Measurements from ENCODE around the gene CACUL1. TPM values are rescaled to one million over a fixed set of nuclear protein-coding genes. Genes with fewer than 3 reads are reported as not detected.

CACUL1 gene
- total RNA-seq, 1 donor from 2014 or later = 52.4 TPM

DNA sequence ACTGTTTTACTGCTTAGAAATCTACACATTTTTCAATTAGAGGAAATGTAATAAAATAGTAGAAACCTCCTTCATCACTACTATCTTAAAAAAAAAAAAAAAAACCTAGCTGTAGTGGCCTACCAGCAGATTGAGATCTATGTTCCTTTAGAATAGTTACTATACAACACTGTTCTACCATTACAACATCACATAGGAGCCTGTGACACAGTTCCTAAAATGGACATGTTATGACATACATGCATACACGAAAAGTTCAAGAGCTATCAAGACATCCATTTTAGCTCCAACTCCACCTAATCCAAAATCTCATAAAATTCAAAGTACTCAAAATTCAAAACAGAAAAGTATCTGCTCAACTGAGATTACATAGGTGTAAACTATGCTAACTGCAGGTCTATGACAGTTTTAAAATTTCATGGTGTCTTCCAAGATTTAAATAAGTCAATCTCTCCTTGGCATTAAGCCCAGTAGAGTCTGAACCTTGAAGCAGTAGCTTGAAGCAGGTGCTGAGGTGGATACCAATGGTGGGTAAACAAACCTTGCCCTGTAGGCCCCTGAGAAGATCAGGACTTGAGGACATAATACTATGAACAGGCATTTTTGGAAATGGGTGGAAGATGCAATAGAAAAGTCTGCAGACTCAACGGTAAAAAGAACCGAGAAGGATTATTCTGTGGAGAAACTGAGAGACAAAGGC is 17.0 kb downstream of the CACUL1 start:
- H3K36me3 ChIP-seq (ENCODE audit: insufficient read depth, low read length) = no peaks in the 10 kb centered on the region
- peaks cover 37% of the 10 kb centered on the region for H3K4me1 Mint-ChIP-seq (ENCODE audit: low read depth, unreplicated experiment)
- no peak for DNase-seq (ENCODE audit: low read depth)
- H3K4me3 ChIP-seq (ENCODE audit: insufficient read depth, low read depth, low read length) = no peak overlapping the region
- no peak overlapping the region for H3K4me3 Mint-ChIP-seq (ENCODE audit: unreplicated experiment)
- no peak overlapping the region for H2AFZ ChIP-seq (ENCODE audit: low read depth, low read length)
- peaks cover 90% of the 10 kb centered on the region for H4K20me1 ChIP-seq (ENCODE audit: insufficient read depth, low read length)
- no peaks in the 10 kb centered on the region for H3K27me3 ChIP-seq (ENCODE audit: insufficient read depth, low read length)
- peaks cover 98% of the 10 kb centered on the region for H3K79me2 ChIP-seq (ENCODE audit: insufficient read depth, low read length)
- no peak overlapping the region for H3K4me2 ChIP-seq (ENCODE audit: low read length)
- H3K9me3 ChIP-seq (ENCODE audit: insufficient read depth, low read depth, low read length) = no peaks in the 10 kb centered on the region
- no peak for FAIRE-seq
- no peaks in the 10 kb centered on the region for H3K36me3 Mint-ChIP-seq (ENCODE audit: low read depth, unreplicated experiment)
- H3K27ac ChIP-seq (ENCODE audit: low read depth, low read length) = no peak overlapping the region
- H3K9me3 Mint-ChIP-seq (ENCODE audit: unreplicated experiment) = no peaks in the 10 kb centered on the region
- no peak overlapping the region for H3K27ac Mint-ChIP-seq (ENCODE audit: unreplicated experiment)
- no peak overlapping the region for H3K9ac ChIP-seq (ENCODE audit: low read length)
- peaks cover 6% of the 10 kb centered on the region for H3K4me1 ChIP-seq (ENCODE audit: insufficient read depth, low read length)
- H3K27me3 Mint-ChIP-seq (ENCODE audit: low read depth, unreplicated experiment) = no peaks in the 10 kb centered on the region
- TF ChIP-seq, protein P1, sequence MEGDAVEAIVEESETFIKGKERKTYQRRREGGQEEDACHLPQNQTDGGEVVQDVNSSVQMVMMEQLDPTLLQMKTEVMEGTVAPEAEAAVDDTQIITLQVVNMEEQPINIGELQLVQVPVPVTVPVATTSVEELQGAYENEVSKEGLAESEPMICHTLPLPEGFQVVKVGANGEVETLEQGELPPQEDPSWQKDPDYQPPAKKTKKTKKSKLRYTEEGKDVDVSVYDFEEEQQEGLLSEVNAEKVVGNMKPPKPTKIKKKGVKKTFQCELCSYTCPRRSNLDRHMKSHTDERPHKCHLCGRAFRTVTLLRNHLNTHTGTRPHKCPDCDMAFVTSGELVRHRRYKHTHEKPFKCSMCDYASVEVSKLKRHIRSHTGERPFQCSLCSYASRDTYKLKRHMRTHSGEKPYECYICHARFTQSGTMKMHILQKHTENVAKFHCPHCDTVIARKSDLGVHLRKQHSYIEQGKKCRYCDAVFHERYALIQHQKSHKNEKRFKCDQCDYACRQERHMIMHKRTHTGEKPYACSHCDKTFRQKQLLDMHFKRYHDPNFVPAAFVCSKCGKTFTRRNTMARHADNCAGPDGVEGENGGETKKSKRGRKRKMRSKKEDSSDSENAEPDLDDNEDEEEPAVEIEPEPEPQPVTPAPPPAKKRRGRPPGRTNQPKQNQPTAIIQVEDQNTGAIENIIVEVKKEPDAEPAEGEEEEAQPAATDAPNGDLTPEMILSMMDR (IDR thresholded peaks at IDR 0.05; ENCODE audit: insufficient read depth, low read depth, low read length) = no peak
- TF ChIP-seq EZH2 (IDR thresholded peaks at IDR 0.05; ENCODE audit: insufficient read depth, low read length) = no peak

GRCh38 chr10:118735294-118735693 is 19.5 kb downstream of the CACUL1 start:
- no peaks in the 10 kb centered on the region for H3K9me3 ChIP-seq (ENCODE audit: insufficient read depth, low read depth, low read length)
- H3K36me3 ChIP-seq (ENCODE audit: insufficient read depth, low read length) = no peaks in the 10 kb centered on the region
- FAIRE-seq = no peak
- TF ChIP-seq EZH2 (IDR thresholded peaks at IDR 0.05; ENCODE audit: insufficient read depth, low read length) = no peak
- TF ChIP-seq, protein P1 (IDR thresholded peaks at IDR 0.05; ENCODE audit: insufficient read depth, low read depth, low read length) = no peak
- no peak for DNase-seq (ENCODE audit: low read depth)
- H4K20me1 ChIP-seq (ENCODE audit: insufficient read depth, low read length) = peaks cover 94% of the 10 kb centered on the region
- Mint-ChIP-seq H3K4me1 (ENCODE audit: low read depth, unreplicated experiment) (peaks cover 42% of the 10 kb centered on the region), H3K27ac (ENCODE audit: unreplicated experiment) (no peak overlapping the region), H3K4me3 (ENCODE audit: unreplicated experiment) (no peak overlapping the region), H3K36me3 (ENCODE audit: low read depth, unreplicated experiment) (no peaks in the 10 kb centered on the region), H3K9me3 (ENCODE audit: unreplicated experiment) (no peaks in the 10 kb centered on the region), H3K27me3 (ENCODE audit: low read depth, unreplicated experiment) (no peaks in the 10 kb centered on the region)
- peaks cover 98% of the 10 kb centered on the region for H3K79me2 ChIP-seq (ENCODE audit: insufficient read depth, low read length)
- no peaks in the 10 kb centered on the region for H3K4me1 ChIP-seq (ENCODE audit: insufficient read depth, low read length)
- no peak overlapping the region for H3K27ac ChIP-seq (ENCODE audit: low read depth, low read length)
- no peaks in the 10 kb centered on the region for H3K27me3 ChIP-seq (ENCODE audit: insufficient read depth, low read length)
- no peak overlapping the region for H3K4me2 ChIP-seq (ENCODE audit: low read length)
- H3K4me3 ChIP-seq (ENCODE audit: insufficient read depth, low read depth, low read length) = no peak overlapping the region
- no peak overlapping the region for H3K9ac ChIP-seq (ENCODE audit: low read length)
- no peak overlapping the region for H2AFZ ChIP-seq (ENCODE audit: low read depth, low read length)

DNA sequence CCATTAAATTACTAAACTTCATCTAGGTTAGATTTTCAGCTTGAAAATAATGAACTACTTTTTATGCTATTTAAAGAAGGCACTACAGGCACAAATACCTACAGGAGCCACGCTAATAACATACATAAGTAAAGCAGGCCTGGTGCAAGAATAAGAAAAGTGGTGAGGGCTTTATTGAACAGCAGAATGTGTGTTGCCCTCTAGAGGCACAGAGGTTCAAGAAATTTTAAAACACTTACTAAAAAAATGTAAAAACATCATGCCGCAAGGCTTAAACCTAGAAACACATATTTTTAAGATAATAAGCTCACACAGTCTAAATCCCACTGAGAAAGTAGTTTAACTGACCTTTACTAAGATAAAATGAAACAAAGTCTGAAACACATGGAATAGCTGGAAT is 20.3 kb downstream of the CACUL1 start:
- Histone ChIP-seq H2AFZ (ENCODE audit: low read depth, low read length) (no peak overlapping the region), H3K4me3 (ENCODE audit: insufficient read depth, low read depth, low read length) (no peak overlapping the region), H3K9ac (ENCODE audit: low read length) (no peak overlapping the region), H3K36me3 (ENCODE audit: insufficient read depth, low read length) (no peaks in the 10 kb centered on the region), H3K9me3 (ENCODE audit: insufficient read depth, low read depth, low read length) (no peaks in the 10 kb centered on the region), H3K27ac (ENCODE audit: low read depth, low read length) (no peak overlapping the region), H3K4me1 (ENCODE audit: insufficient read depth, low read length) (no peaks in the 10 kb centered on the region), H3K4me2 (ENCODE audit: low read length) (no peak overlapping the region), H3K27me3 (ENCODE audit: insufficient read depth, low read length) (no peaks in the 10 kb centered on the region), H4K20me1 (ENCODE audit: insufficient read depth, low read length) (peaks cover 93% of the 10 kb centered on the region), H3K79me2 (ENCODE audit: insufficient read depth, low read length) (peaks cover 98% of the 10 kb centered on the region)
- Mint-ChIP-seq H3K27me3 (ENCODE audit: low read depth, unreplicated experiment) (no peaks in the 10 kb centered on the region), H3K27ac (ENCODE audit: unreplicated experiment) (no peak overlapping the region), H3K4me1 (ENCODE audit: low read depth, unreplicated experiment) (peaks cover 48% of the 10 kb centered on the region), H3K36me3 (ENCODE audit: low read depth, unreplicated experiment) (no peaks in the 10 kb centered on the region), H3K9me3 (ENCODE audit: unreplicated experiment) (no peaks in the 10 kb centered on the region), H3K4me3 (ENCODE audit: unreplicated experiment) (no peak overlapping the region)
- DNase-seq (ENCODE audit: low read depth) = no peak
- FAIRE-seq = no peak
- TF ChIP-seq, protein P1 (IDR thresholded peaks at IDR 0.05; ENCODE audit: insufficient read depth, low read depth, low read length) = no peak
- no peak for TF ChIP-seq EZH2 (IDR thresholded peaks at IDR 0.05; ENCODE audit: insufficient read depth, low read length)

Data from astrocyte (in vitro differentiated cells and primary cell).